H1 (cell line): ENCODE results near the gene TMEM30A. TPM values are rescaled to one million over a fixed set of nuclear protein-coding genes. Genes with fewer than 3 reads are reported as not detected.
A peak's percentile ranks its signal among the peaks of the same experiment; 100 is the strongest.

Experiments used
- CTCF ChIA-PET: fragments of 300-600 bp; sonication (Branson Sonifier 250); formaldehyde crosslinking; loops from one replicate; lab custom pipeline; 2021; ENCODE audit not compliant: partially characterized antibody; lab: Charles Lee
- POLR2A ChIA-PET: fragments of 300-600 bp; sonication (Branson Sonifier 250); formaldehyde crosslinking; loops from one replicate; lab custom pipeline; 2021; ENCODE audit warnings: inconsistent platforms; ENCODE audit not compliant: partially characterized antibody; lab: Charles Lee
- DNase-seq, 2 experiments: peaks; one replicate each; pipeline versions ENCODE4 v3.0.0 to v3.0.0-alpha.2; 2010 to 2022; ENCODE audit warnings: low spot score in 2 of 2, low read depth in 1 of 2, mixed read lengths in 1 of 2
- FAIRE-seq: peaks from 2 replicates; lab custom pipeline; 2011; peaks lifted over from hg19 to GRCh38; lab: Jason Lieb, UNC
- H2AFZ ChIP-seq: 2 replicates; pipeline ENCODE4 v1.8.1; 2012; ENCODE audit warnings: low read length, inconsistent platforms
- H2AK5ac ChIP-seq: 2 replicates; pipeline ENCODE4 v1.6.1; 2013; ENCODE audit warnings: low read depth, low read length
- H2BK120ac ChIP-seq: replicated peaks from 2 replicates; pipeline ENCODE3; 2013; ENCODE audit warnings: low read depth, low read length, inconsistent platforms
- H2BK12ac ChIP-seq: 2 replicates; pipeline ENCODE4 v1.6.1; 2013; ENCODE audit warnings: low read depth, low read length
- H2BK15ac ChIP-seq: 2 replicates; pipeline ENCODE4 v1.6.1; 2013; ENCODE audit warnings: low read length
- H2BK20ac ChIP-seq: 2 replicates; pipeline ENCODE4 v1.6.1; 2013; ENCODE audit warnings: low read length
- H2BK5ac ChIP-seq: 2 replicates; pipeline ENCODE4 v1.6.1; 2013; ENCODE audit warnings: low read depth, low read length
- H3K14ac ChIP-seq: 2 replicates; pipeline ENCODE4 v1.6.1; 2013; ENCODE audit warnings: inconsistent platforms; ENCODE audit not compliant: insufficient read length
- H3K18ac ChIP-seq: 2 replicates; pipeline ENCODE4 v1.6.1; 2013; ENCODE audit warnings: low read length; ENCODE audit errors: extremely low read depth
- H3K23ac ChIP-seq: 2 replicates; pipeline ENCODE4 v1.6.1; 2013; ENCODE audit warnings: inconsistent platforms; ENCODE audit not compliant: insufficient read length
- H3K23me2 ChIP-seq: 2 replicates; pipeline ENCODE4 v1.6.1; 2013; ENCODE audit warnings: low read depth, low read length
- H3K27ac ChIP-seq: 2 replicates; pipeline ENCODE4 v1.6.1; 2011; ENCODE audit warnings: low read depth, low read length, inconsistent platforms
- H3K27me3 ChIP-seq, 4 experiments: replicated peaks in 1 of 4; 1 replicate in 1 of 4; 2 replicates in 3 of 4; pipeline versions ENCODE4 v1.6.1 to v1.8.1; 2011 to 2013; ENCODE audit warnings: low read length in 3 of 4, mild to moderate bottlenecking in 3 of 4, inconsistent platforms in 2 of 4, mixed read lengths in 2 of 4, moderate library complexity in 1 of 4; ENCODE audit not compliant: control insufficient read depth in 3 of 4, insufficient read depth in 3 of 4; ENCODE audit errors: extremely low read depth in 1 of 4
- H3K36me3 ChIP-seq, 4 experiments: 2 replicates each; pipeline versions ENCODE4 v1.6.1 to v1.8.1; 2011 to 2013; ENCODE audit warnings: mild to moderate bottlenecking in 4 of 4, low read length in 3 of 4, moderate library complexity in 2 of 4, control low read depth in 1 of 4, inconsistent platforms in 1 of 4; ENCODE audit not compliant: insufficient read depth in 4 of 4, control insufficient read depth in 2 of 4
- H3K4ac ChIP-seq: replicated peaks from 2 replicates; pipeline ENCODE3; 2013; ENCODE audit warnings: low read length, low read depth, mixed read lengths, inconsistent platforms; ENCODE audit not compliant: insufficient read length
- H3K4me1 ChIP-seq, 4 experiments: replicated peaks in 1 of 4; 1 replicate in 1 of 4; 2 replicates in 3 of 4; pipeline versions ENCODE4 v1.6.1 to v1.8.1; 2011 to 2013; ENCODE audit warnings: low read length in 3 of 4, inconsistent platforms in 2 of 4, mixed read lengths in 1 of 4; ENCODE audit not compliant: insufficient read depth in 4 of 4, control insufficient read depth in 3 of 4
- H3K4me2 ChIP-seq, 2 experiments: 2 replicates each; pipeline versions ENCODE4 v1.6.1 to v1.8.1; 2011 to 2013; ENCODE audit warnings: low read depth in 2 of 2, low read length in 2 of 2, control low read depth in 1 of 2, inconsistent platforms in 1 of 2, mild to moderate bottlenecking in 1 of 2; ENCODE audit not compliant: insufficient read depth in 1 of 2
- H3K4me3 ChIP-seq, 4 experiments: fragments of 200-600, 300-600 bp in 1 of 4; sonication (generic), shearing (Covaris generic), sonication (Bioruptor Twin) in 1 of 4; 2 replicates each; pipeline versions ENCODE4 v1.5.1 to v1.8.1; 2011 to 2016; ENCODE audit warnings: low read length in 4 of 4, low read depth in 3 of 4, control low read depth in 2 of 4, inconsistent platforms in 2 of 4, mild to moderate bottlenecking in 2 of 4, mixed read lengths in 1 of 4, moderate library complexity in 1 of 4; ENCODE audit not compliant: insufficient read depth in 2 of 4; ENCODE audit errors: extremely low read depth in 1 of 4
- H3K56ac ChIP-seq: replicated peaks from 2 replicates; pipeline ENCODE3; 2013; ENCODE audit warnings: low read depth, mild to moderate bottlenecking, mixed read lengths, low read length, inconsistent platforms; ENCODE audit not compliant: insufficient read length
- H3K79me1 ChIP-seq: 2 replicates; pipeline ENCODE4 v1.6.1; 2013; ENCODE audit warnings: low read depth, low read length, control low read depth
- H3K79me2 ChIP-seq, 2 experiments: 2 replicates each; pipeline versions ENCODE4 v1.6.1 to v1.8.1; 2012 to 2013; ENCODE audit warnings: low read length in 2 of 2, mild to moderate bottlenecking in 2 of 2, inconsistent platforms in 1 of 2; ENCODE audit not compliant: insufficient read depth in 2 of 2, control insufficient read depth in 1 of 2
- H3K9ac ChIP-seq, 4 experiments: replicated peaks in 1 of 4; 1 replicate in 1 of 4; 2 replicates in 3 of 4; pipeline versions ENCODE4 v1.6.1 to v1.8.1; 2011 to 2013; ENCODE audit warnings: low read depth in 3 of 4, low read length in 3 of 4, control low read depth in 2 of 4, mild to moderate bottlenecking in 2 of 4, moderate library complexity in 2 of 4, inconsistent platforms in 1 of 4; ENCODE audit errors: extremely low read depth in 1 of 4
- H3K9me3 ChIP-seq, 2 experiments: 2 replicates each; pipeline versions ENCODE4 v1.6.1 to v1.8.1; 2012 to 2013; ENCODE audit warnings: mild to moderate bottlenecking in 2 of 2, moderate library complexity in 2 of 2, control low read depth in 1 of 2, inconsistent platforms in 1 of 2, low read depth in 1 of 2, low read length in 1 of 2, mixed read lengths in 1 of 2; ENCODE audit not compliant: insufficient read depth in 2 of 2
- H4K20me1 ChIP-seq, 2 experiments: replicated peaks in 1 of 2; 2 replicates each; pipeline versions ENCODE3 to v1.8.1; 2011 to 2013; ENCODE audit warnings: inconsistent platforms in 2 of 2, low read length in 2 of 2, mild to moderate bottlenecking in 1 of 2; ENCODE audit not compliant: insufficient read depth in 2 of 2, control insufficient read depth in 1 of 2
- H4K5ac ChIP-seq: 2 replicates; pipeline ENCODE4 v1.6.1; 2013; ENCODE audit warnings: low read length, low read depth, mixed read lengths, inconsistent platforms; ENCODE audit not compliant: insufficient read length
- H4K8ac ChIP-seq: 2 replicates; pipeline ENCODE4 v1.8.0; 2013; ENCODE audit warnings: mild to moderate bottlenecking, moderate library complexity, low read length, inconsistent platforms; ENCODE audit not compliant: insufficient read depth; ENCODE audit errors: extremely low read depth
- H4K91ac ChIP-seq: replicated peaks from 2 replicates; pipeline ENCODE3; 2013; ENCODE audit warnings: low read length, mixed read lengths, inconsistent platforms; ENCODE audit not compliant: insufficient read length
- CHD1 ChIP-seq: IDR thresholded peaks from 2 replicates; pipeline ENCODE4 v1.6.1; 2012; ENCODE audit warnings: low read depth, low read length, improper control_type of control experiment
- CTBP2 ChIP-seq: IDR thresholded peaks from 2 replicates; pipeline ENCODE4 v1.7.0; 2011; ENCODE audit warnings: borderline replicate concordance, mild to moderate bottlenecking, moderate library complexity, mixed read lengths, low read length; ENCODE audit not compliant: insufficient read depth, insufficient read length
- KDM4A ChIP-seq: IDR thresholded peaks from one replicate; pipeline ENCODE4 v1.7.1; 2012; ENCODE audit warnings: low read depth, mild to moderate bottlenecking, moderate library complexity, low read length, inconsistent platforms; ENCODE audit not compliant: severe bottlenecking
- TBP ChIP-seq: IDR thresholded peaks from 2 replicates; pipeline ENCODE4 v1.6.1; 2011; ENCODE audit warnings: low read depth, low read length, improper control_type of control experiment
- WGBS, 2 experiments: shearing (Covaris generic) in 1 of 2; methylation state at CpG; one replicate each; pipeline versions ENCODE4 v1.1.6 to v1.1.7; 2013 to 2015; ENCODE audit warnings: low lambda C conversion rate in 2 of 2, mixed read lengths in 2 of 2, inconsistent platforms in 1 of 2, low coverage in 1 of 2, missing lambda C conversion rate in 1 of 2; ENCODE audit not compliant: insufficient replicate concordance in 2 of 2, insufficient coverage in 1 of 2, insufficient read length in 1 of 2; ENCODE audit errors: extremely low coverage in 1 of 2, missing lambda C conversion rate in 1 of 2; 5-methylcytosine and 5-hydroxymethylcytosine counted together
- polyA plus RNA-seq, 7 experiments: library from polyadenylated mRNA; depleted of rRNA in 3 of 7; stranded (reverse) in 5 of 7; unstranded in 2 of 7; fragments of >200 nt in 5 of 7; fragments of 200-250 nt in 2 of 7; gene quantifications; 1 replicate in 5 of 7; 2 replicates in 1 of 7; 4 replicates in 1 of 7; pipeline versions ENCODE4 v1.2.1 to v1.2.3, GENCODE V29; 2011 to 2013; ENCODE audit warnings: missing spikeins in 2 of 7, mixed read lengths in 2 of 7
- total RNA-seq: library from RNA; stranded (reverse); fragmentation: NEBNext Ultra II Directional; extraction: Animal tissue kit (Norgen Biotek cat#: 25700); gene quantifications from 2 replicates; pipeline ENCODE4 v1.2.1, GENCODE V29; 2021
- TF ChIP-seq, protein P1 (sequence below): IDR thresholded peaks from 2 replicates; pipeline ENCODE4 v1.6.1; 2011; ENCODE audit warnings: low read length, improper control_type of control experiment

The TMEM30A gene
- total and polyA plus RNA-seq, 2 of the 8 experiments (the other 6 are each of a cell fraction or from before 2014, with no cell fraction given), result 10.5 to 71.0 TPM

DNA sequence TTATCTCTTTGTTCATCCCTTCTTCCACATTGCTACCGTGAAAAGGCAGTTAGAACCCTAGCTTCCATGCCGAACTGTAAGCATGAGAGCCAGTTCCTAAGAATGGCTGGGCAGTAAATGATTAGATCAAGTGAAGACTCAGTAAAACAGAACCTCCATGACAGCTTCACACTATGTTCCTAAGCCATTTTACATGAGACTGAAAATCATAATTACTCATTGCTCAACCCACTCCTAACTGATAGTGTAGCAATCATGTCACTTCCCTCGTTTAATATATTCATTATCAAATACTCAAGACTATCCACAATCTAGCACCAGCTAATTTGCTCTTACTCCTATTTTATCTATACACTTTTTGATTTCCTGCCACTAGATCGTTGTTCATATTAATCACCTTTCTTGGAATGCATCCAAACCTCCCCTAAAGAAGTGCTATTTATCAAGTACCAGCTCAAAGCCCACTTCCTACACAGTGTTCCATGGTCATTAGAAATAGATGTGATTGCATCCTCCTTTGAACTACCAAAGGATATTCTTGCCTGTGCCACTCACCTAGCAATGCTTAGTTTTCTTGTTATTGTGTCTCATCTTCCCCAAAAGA, 6.0 kb downstream of the TMEM30A start:
- Histone ChIP-seq H2BK15ac (no peak overlapping the region), H3K79me1 (no peaks in the 10 kb centered on the region; the same call in 1 of the 2 replicates), H3K18ac (no peak overlapping the region), H3K27me3 (no peaks in the 10 kb centered on the region), H4K20me1 (peaks cover 0 to 2% of the 10 kb centered on the region in 2 experiments), H3K56ac (no peak overlapping the region), H3K9me3 (no peaks in the 10 kb centered on the region), H3K23me2 (no peaks in the 10 kb centered on the region), H3K4me1 (peaks cover 0 to 17% (median 8%) of the 10 kb centered on the region in 4 experiments; a peak in 3 of 7 replicates), H3K14ac (no peak overlapping the region), H3K23ac (no peak overlapping the region), H2BK20ac (0 out of 2 replicates have a peak overlapping the region, but pooled peaks have one; percentile 9), H2AFZ (no peak overlapping the region), H3K36me3 (no peaks in the 10 kb centered on the region; a peak in 1 of 8 replicates), H4K5ac (no peak overlapping the region), H4K8ac (no peak overlapping the region), H3K27ac (no peak overlapping the region), H3K4ac (no peak overlapping the region), H2BK120ac (no peak overlapping the region), H2AK5ac (no peak overlapping the region), H2BK5ac (no peak overlapping the region), H4K91ac (no peak overlapping the region), H3K79me2 (peaks cover 28 to 98% of the 10 kb centered on the region in 2 experiments), H3K4me3 (no peak overlapping the region), H3K9ac (no peak overlapping the region), H2BK12ac (no peak overlapping the region), H3K4me2 (no peak overlapping the region)
- ChIA-PET CTCF (interaction anchor here (1.7 to 8.7 kb wide), 2 partner anchors 11 to 247 kb away, joined by 4 to 66 read pairs; no protein-coding TSS in a partner anchor), POLR2A (interaction anchor here (1.1 to 2.1 kb wide), 4 partner anchors 8 to 241 kb away, joined by 3 to 9 read pairs (median 7); partner anchors contain the start of gene COX7A2)
- 93% methylated on average over 4 of the region's 4 CpGs; no CpG with 5 or more reads in 1 of the 2 experiments for WGBS, 2 experiments
- no peak for FAIRE-seq
- DNase-seq, result no peak
- TF ChIP-seq, protein P1, sequence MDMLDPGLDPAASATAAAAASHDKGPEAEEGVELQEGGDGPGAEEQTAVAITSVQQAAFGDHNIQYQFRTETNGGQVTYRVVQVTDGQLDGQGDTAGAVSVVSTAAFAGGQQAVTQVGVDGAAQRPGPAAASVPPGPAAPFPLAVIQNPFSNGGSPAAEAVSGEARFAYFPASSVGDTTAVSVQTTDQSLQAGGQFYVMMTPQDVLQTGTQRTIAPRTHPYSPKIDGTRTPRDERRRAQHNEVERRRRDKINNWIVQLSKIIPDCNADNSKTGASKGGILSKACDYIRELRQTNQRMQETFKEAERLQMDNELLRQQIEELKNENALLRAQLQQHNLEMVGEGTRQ, result no peak
- TF ChIP-seq CHD1, result no peak
- TF ChIP-seq CTBP2, result no peak
- TF ChIP-seq KDM4A, result no peak
- no peak for TF ChIP-seq TBP
